Retinal pigment epithelial cell (primary cell): ENCODE data around the gene CLPTM1L.

Experiments
- DNase-seq: peaks from one replicate; pipeline ENCODE4 v3.0.0-alpha.2; 2010; ENCODE audit warnings: low read depth
- H3K4me3 ChIP-seq: 2 replicates; pipeline ENCODE4 v1.5.1; 2011; ENCODE audit warnings: mild to moderate bottlenecking, low read length, control low read depth, moderate library complexity
- TF ChIP-seq, protein P1 (sequence below): conservative IDR thresholded peaks from 2 replicates; pipeline ENCODE4 v1.5.1; 2011; ENCODE audit warnings: low read depth, low read length, control low read depth, inconsistent platforms

The CLPTM1L gene

DNA sequence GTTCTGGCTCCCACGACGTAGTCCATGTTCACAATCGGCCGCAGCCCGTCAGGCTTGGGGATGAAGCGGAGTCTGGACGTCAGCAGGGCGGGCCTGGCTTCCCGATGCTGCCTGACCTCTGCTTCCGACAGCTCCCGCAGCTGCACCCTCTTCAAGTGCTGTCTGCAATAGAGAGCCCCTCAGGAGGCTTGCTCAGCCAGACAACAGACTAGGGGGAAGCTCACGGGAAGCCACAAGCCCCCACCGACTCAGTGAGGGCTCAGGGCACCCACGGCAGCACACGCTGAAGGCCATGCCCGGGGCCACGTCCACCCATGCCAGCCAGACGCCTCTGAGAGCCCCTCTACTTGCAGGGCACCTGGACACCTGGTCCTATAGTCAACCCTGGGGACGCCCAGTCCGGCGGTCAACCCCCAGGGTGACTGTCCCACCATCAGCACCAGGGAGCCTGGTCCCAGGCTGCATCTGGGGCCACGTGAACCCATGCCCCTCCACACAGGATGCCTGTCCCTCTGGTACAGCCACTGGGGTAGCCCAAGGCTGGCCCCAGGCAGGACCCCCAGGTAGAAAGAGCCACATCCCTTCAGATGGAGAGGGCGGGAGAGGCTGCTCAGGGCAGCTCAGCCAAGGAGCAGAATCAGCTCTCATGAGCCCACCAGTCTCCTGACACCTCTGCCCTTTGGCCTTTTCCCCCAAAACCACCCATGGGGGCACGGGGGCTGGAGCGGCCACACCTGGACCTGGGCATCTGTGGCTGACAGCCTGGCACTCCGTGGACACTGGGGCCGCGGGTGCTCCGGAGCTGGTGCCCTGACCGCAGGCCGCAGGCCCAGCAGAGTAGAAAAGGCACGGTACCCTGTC, 64.5 kb downstream of the CLPTM1L start:
- no peak for DNase-seq
- no peak overlapping the region for H3K4me3 ChIP-seq
- TF ChIP-seq, protein P1, sequence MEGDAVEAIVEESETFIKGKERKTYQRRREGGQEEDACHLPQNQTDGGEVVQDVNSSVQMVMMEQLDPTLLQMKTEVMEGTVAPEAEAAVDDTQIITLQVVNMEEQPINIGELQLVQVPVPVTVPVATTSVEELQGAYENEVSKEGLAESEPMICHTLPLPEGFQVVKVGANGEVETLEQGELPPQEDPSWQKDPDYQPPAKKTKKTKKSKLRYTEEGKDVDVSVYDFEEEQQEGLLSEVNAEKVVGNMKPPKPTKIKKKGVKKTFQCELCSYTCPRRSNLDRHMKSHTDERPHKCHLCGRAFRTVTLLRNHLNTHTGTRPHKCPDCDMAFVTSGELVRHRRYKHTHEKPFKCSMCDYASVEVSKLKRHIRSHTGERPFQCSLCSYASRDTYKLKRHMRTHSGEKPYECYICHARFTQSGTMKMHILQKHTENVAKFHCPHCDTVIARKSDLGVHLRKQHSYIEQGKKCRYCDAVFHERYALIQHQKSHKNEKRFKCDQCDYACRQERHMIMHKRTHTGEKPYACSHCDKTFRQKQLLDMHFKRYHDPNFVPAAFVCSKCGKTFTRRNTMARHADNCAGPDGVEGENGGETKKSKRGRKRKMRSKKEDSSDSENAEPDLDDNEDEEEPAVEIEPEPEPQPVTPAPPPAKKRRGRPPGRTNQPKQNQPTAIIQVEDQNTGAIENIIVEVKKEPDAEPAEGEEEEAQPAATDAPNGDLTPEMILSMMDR: no peak

DNA sequence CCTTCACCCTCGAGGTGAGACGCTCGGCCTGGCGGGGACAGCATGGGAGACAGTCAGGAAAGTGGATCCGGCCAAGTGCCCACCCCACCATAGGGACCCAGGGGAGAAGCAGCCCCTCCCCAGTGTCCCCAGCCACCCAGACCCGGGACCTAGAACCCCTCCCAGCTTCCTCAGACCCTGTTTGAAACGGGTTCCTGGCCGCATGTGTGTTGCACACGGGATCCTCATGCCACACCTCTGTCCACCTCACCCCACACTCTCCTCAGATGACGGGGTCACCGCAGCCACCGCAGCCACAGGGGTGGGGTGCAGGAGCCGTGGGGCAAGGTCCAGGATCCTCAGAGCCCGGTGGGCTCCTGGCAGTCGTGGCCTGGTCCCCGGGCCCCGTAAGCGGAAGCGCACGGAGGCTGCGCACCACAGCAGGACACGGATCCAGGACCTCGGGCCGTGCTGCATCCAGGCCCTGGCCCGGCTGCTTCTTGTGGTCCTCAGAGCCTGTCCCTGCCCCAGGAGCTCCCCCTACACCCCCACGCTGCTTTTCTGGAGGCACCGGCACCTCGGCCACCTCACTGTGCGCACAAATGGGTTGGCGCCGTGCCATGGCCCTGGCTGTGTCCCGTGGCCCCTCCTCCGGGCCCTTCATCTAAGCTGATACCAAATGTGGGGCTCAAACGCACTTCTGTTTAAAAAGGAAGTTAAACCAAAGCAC, 65.3 kb downstream of the CLPTM1L start:
- no peak for DNase-seq
- no peak overlapping the region for H3K4me3 ChIP-seq

DNA sequence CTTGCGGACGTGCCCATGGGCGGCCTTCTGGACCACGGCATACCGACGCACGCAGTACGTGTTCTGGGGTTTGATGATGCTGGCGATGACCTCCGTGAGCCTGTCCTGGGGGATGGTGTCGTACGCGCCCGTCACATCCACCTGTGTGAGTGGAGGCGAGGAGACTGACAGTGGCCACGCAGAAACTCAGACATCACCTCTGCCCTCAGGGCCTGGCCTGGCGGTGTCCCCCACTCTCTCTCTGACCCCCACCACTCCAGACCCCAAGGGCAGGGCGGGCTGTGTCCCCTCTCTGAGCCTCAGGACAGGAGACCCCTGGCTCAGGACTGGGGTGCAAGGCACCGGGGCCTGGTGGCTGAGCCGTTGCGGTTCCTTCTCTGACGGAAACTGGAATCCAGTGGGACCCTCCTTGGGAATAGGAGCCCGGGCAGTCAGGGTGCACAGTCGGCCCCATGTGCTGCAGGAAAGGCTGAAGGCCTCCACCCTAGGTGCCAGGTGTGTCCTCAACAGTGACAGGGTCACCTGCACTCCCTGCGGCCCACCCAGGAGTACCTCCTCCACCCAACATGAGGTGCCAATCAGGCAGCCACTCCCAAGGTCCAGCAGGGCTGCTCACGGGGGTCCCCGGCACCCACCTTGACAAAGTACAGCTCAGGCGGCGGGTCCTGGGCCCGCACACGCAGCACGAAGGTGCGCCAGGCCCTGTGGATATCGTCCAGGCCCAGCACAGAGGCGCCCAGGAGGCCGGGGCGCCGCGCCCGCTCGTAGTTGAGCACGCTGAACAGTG, 66.0 kb downstream of the CLPTM1L start:
- no peak for DNase-seq
- TF ChIP-seq, protein P1: no peak
- H3K4me3 ChIP-seq: no peak overlapping the region

More for the DNA sequence above, 65.3 kb downstream of the CLPTM1L start:
- TF ChIP-seq, protein P1: no peak

DNA sequence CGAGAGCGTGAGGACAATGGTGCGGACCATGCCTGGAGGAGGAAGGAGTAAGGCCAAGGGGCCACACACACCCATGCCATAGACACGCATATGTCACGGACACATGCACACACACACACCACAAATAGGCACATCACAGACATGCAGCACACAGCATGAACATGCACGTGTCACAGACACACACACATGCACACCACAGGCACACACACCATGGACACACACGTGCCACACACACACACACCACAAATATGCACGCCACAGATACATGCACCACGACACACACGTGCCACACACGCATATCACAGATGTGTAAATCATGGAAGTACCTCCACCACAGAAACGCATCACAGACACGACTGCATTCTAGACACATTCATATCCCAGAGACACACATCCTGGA, 66.7 kb downstream of the CLPTM1L start:
- TF ChIP-seq, protein P1: no peak
- no peak for DNase-seq
- no peak overlapping the region for H3K4me3 ChIP-seq

DNA sequence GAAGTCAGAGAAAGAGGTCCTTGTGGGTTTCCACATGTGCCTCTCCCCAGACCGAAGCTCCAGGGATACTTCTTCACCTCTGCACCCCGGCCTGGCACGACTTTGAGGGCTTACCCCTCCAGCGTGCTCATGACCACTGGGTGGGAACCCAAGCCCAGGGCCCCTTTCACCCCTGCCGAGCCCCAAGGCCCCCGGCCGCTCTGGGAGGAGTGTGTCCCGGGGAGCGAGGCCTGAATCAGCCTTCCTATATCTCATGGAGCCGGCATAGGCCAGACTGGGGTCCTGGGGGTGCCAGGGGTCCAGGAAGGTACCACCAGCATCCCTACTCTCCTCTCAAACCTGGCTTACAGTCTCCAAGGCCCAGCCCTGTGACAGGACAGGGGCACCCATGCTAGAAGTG, 67.1 kb downstream of the CLPTM1L start:
- TF ChIP-seq, protein P1: no peak

DNA sequence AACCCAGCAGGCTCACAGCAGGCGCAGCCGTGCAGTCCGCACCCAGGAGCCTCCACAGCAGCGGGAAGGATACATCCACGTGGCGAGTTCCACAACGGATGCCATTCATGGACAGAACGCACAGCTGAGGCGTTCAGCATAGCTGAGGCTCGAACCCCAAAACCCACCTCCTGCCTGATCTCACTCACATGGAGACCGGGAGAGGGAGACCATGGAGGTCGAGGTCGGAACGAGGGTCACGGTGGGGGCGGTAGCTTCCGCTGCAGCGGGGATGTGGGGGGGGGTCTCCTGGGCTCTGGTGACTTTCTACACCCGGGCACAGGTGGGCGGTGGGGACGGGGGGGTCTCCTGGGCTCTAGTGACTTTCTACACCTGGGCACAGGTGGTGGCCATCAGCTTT, 67.6 kb downstream of the CLPTM1L start:
- DNase-seq: no peak
- H3K4me3 ChIP-seq: no peak overlapping the region

More for the DNA sequence above, 67.1 kb downstream of the CLPTM1L start:
- no peak for DNase-seq
- no peak overlapping the region for H3K4me3 ChIP-seq

More for the DNA sequence above, 67.6 kb downstream of the CLPTM1L start:
- TF ChIP-seq, protein P1: no peak
